GM21367 (cell line): ENCODE results near the gene C16orf74.

Source experiments
- ATAC-seq: cut with Tn5 transposase; IDR thresholded peaks from one replicate; pipeline ENCODE4 v1.9.1; 2021; ENCODE audit not compliant: unreplicated experiment

C16orf74 gene

DNA sequence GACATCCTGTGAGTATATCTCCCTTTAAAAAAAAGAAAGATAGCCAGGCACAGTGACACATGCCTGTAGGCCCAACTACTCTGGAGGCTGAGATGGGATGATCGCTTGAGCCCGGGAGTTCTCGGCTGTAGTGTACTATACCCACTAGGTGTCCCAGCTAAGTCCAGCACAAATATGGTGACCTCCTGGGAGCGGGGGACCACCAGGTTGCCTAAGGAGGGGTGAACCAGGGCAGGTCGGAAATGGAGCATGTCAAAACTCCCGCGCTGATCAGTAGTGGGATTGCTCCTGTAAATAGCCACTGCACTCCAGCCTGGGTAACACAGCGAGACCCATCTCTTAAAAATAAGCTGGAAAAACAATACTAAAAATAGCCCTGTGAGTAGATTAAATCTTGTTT, 91.6 kb downstream of the C16orf74 start:
- no peak for ATAC-seq

DNA sequence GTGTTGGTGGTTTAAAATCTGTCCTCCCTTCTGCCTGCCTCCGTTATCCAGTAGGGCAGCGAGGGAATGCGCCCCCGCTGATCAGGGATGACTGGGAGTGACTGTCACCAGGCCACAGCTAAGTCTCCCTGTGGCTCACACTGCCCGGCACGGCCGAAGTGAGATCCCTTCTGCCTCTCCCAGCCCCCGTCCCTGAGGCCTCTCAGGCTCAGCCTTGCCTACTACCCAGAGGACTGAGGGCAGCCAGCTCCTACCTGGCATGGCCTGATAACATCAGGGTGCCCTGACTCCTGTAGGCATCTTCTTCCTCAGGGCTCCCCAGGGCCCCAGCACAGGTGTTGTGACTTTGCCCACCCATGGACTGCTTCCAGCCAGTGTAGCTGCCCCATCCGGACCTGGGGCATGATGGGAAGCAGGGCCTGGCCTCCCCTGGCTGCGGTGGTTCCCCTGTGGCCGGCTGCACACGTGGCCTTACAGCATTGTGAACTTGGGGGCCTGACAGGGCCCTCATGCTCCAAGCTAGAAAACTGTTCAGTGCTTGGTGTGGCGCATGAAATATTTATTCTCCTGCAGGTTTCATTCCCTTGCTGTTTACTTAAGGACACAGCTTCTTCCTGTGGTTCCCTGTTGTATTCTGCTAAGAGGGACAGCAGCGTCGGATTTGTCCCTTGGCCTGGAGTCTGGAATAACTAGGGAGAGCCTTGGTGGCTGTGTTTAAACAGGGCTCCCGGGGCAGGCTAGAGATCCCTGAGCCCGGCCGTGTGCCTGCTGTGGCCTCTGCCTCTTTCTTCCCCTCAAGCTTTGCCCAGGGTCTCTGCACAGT, 92.2 kb downstream of the C16orf74 start:
- no peak for ATAC-seq

DNA sequence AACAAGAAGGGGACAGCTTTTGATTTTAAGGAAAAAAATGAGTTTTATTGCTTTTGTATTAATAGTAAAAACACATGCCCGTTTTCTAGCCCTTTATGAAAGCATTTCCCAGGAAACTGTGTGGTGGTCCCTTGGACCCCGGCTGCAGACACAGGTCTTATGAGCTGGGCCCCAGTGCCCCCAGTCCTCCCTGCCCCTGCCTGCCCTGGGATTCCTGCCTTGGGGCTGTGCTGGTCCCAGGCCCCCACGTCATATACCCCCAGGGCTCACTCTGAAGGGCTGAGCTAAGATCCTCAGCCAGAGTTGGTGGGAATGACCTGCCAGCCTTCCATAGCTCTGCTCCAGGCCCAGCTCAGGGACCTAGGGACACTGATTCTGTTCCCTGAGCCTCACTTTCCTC, 92.9 kb downstream of the C16orf74 start:
- ATAC-seq: no peak
